ENCODE measurements around the gene FBL.
"Not testable (repeated sequence)": the region's sequence is repeated elsewhere in the genome, so short reads cannot be mapped to it uniquely, and the experiment has no call there.

Gene FBL

GRCh38 chr19:39876486-39876885, 30.3 kb upstream of the FBL start:
- not testable (repeated sequence) for DNase-seq (ENCODE audit: low read depth, low spot score)

- not testable (repeated sequence) for DNase-seq (ENCODE audit: low read depth, low spot score)
Observed at GRCh38 chr19:39875401-39875864, 29.3 kb upstream of the FBL start.

GRCh38 chr19:39874404-39874803, 28.2 kb upstream of the FBL start:
- no peak for DNase-seq (ENCODE audit: low read depth, low spot score)

- DNase-seq (ENCODE audit: low read depth, low spot score): no peak
Observed at GRCh38 chr19:39873385-39873784, 27.2 kb upstream of the FBL start.

GRCh38 chr19:39871886-39872866, 26.0 kb upstream of the FBL start:
- DNase-seq (ENCODE audit: low read depth, low spot score): no peak

- no peak for DNase-seq (ENCODE audit: low read depth, low spot score)
Observed at GRCh38 chr19:39871362-39871761, 25.2 kb upstream of the FBL start.

GRCh38 chr19:39870171-39870971, 24.2 kb upstream of the FBL start:
- DNase-seq (ENCODE audit: low read depth, low spot score): no peak

GRCh38 chr19:39867952-39868351, 21.8 kb upstream of the FBL start:
- DNase-seq (ENCODE audit: low read depth, low spot score): no peak

- no peak for DNase-seq (ENCODE audit: low read depth, low spot score)
Observed at GRCh38 chr19:39867133-39867532, 21.0 kb upstream of the FBL start.

- no peak for DNase-seq (ENCODE audit: low read depth, low spot score)
Observed at GRCh38 chr19:39865953-39866352, 19.8 kb upstream of the FBL start.

GRCh38 chr19:39865186-39865585, 19.0 kb upstream of the FBL start:
- DNase-seq (ENCODE audit: low read depth, low spot score): no peak

- no peak for DNase-seq (ENCODE audit: low read depth, low spot score)
Observed at GRCh38 chr19:39864118-39864517, 17.9 kb upstream of the FBL start.

- peak; percentile 40 for DNase-seq (ENCODE audit: low read depth, low spot score)
Observed at GRCh38 chr19:39858541-39858940, 12.4 kb upstream of the FBL start.

- DNase-seq (ENCODE audit: low read depth, low spot score): no peak
Observed at GRCh38 chr19:39852882-39853281, 6.7 kb upstream of the FBL start.

GRCh38 chr19:39850892-39851291, 4.7 kb upstream of the FBL start:
- DNase-seq (ENCODE audit: low read depth, low spot score): no peak

GRCh38 chr19:39848392-39848791, 2.2 kb upstream of the FBL start:
- no peak for DNase-seq (ENCODE audit: low read depth, low spot score)

- no peak for DNase-seq (ENCODE audit: low read depth, low spot score)
Observed at GRCh38 chr19:39847525-39847924, 1.3 kb upstream of the FBL start.

- no peak for DNase-seq (ENCODE audit: low read depth, low spot score)
Observed at GRCh38 chr19:39846678-39847486, 703 bp upstream of the FBL start.

- no peak for DNase-seq (ENCODE audit: low read depth, low spot score)
Observed at GRCh38 chr19:39845584-39845932, 621 bp downstream of the FBL start.

- DNase-seq (ENCODE audit: low read depth, low spot score): no peak
Observed at GRCh38 chr19:39845172-39845571, 1.0 kb downstream of the FBL start.

- DNase-seq (ENCODE audit: low read depth, low spot score): no peak
Observed at GRCh38 chr19:39843919-39844793, 2.0 kb downstream of the FBL start.

Measured in smooth muscle cell of the brain vasculature (primary cell).